Bone marrow (tissue), 2 donors: Measurements from ENCODE around the gene CNIH2.
"Not testable (repeated sequence)": the region's sequence is repeated elsewhere in the genome, so short reads cannot be mapped to it uniquely, and the experiment has no call there.

Source experiments
- DNase-seq, 2 donors: peaks; one replicate each; lab custom pipeline; 2025; lab: John Stamatoyannopoulos, UW

CNIH2 gene

GRCh38 chr11:66277064-66277463 lies 911 bp upstream of the CNIH2 start:
- DNase-seq: not testable (repeated sequence)

- no peak for DNase-seq
Observed at GRCh38 chr11:66278363-66279091, 552 bp downstream of the CNIH2 start.

GRCh38 chr11:66279092-66279734 lies 1.2 kb downstream of the CNIH2 start:
- DNase-seq: no peak

GRCh38 chr11:66280428-66280827 lies 2.5 kb downstream of the CNIH2 start:
- DNase-seq: no peak

GRCh38 chr11:66281001-66281400 lies 3.0 kb downstream of the CNIH2 start:
- no peak for DNase-seq

- no peak for DNase-seq
Observed at GRCh38 chr11:66281776-66282467, 3.9 kb downstream of the CNIH2 start.

- peak; percentile 87 to 92 for DNase-seq
Observed at GRCh38 chr11:66282468-66283455, 4.8 kb downstream of the CNIH2 start.

- DNase-seq: no peak
Observed at GRCh38 chr11:66283461-66284105, 5.6 kb downstream of the CNIH2 start.

- DNase-seq: no peak
Observed at GRCh38 chr11:66284526-66285078, 6.6 kb downstream of the CNIH2 start.

GRCh38 chr11:66285250-66285947 lies 7.4 kb downstream of the CNIH2 start:
- DNase-seq: no peak

GRCh38 chr11:66286699-66287098 lies 8.7 kb downstream of the CNIH2 start:
- DNase-seq: no peak

- DNase-seq: no peak
Observed at GRCh38 chr11:66287211-66287888, 9.4 kb downstream of the CNIH2 start.

- no peak for DNase-seq
Observed at GRCh38 chr11:66287889-66288670, 10.1 kb downstream of the CNIH2 start.

GRCh38 chr11:66288671-66289547 lies 10.9 kb downstream of the CNIH2 start, which contains the start of gene YIF1A:
TSS of gene YIF1A (minus strand) at chr11:66289143. CDS start at chr11:66288985, 158 bp downstream.
- peak; percentile 80 to 99 for DNase-seq

GRCh38 chr11:66289548-66290329 lies 11.8 kb downstream of the CNIH2 start:
- DNase-seq: peak in 1 of 2 donors; percentile 70

- DNase-seq: no peak
Observed at GRCh38 chr11:66290330-66290621, 12.3 kb downstream of the CNIH2 start.

- no peak for DNase-seq
Observed at GRCh38 chr11:66291303-66291705, 13.3 kb downstream of the CNIH2 start.
